Testis (tissue), 3 donors: ENCODE data around the gene RBM20. TPM values are rescaled to one million over a fixed set of nuclear protein-coding genes. Genes with fewer than 3 reads are reported as not detected.
A peak's percentile ranks its signal among the peaks of the same experiment; 100 is the strongest.
"Not testable (repeated sequence)": the region's sequence is repeated elsewhere in the genome, so short reads cannot be mapped to it uniquely, and the experiment has no call there.

Experiments
- DNase-seq: peaks from one replicate; pipeline ENCODE4 v3.0.0-alpha.2; 2019
- H3K27ac ChIP-seq, 2 donors: fragments of 200-600 bp; sonication (generic); one replicate each; pipeline ENCODE4 v1.5.1; 2019
- H3K27me3 ChIP-seq: fragments of 200-600 bp; sonication (generic); one replicate; pipeline ENCODE4 v1.5.1; 2019
- H3K36me3 ChIP-seq: fragments of 200-600 bp; sonication (generic); one replicate; pipeline ENCODE4 v1.5.1; 2017; ENCODE audit warnings: low read depth; ENCODE audit errors: missing control alignments
- H3K4me1 ChIP-seq: fragments of 200-600 bp; sonication (generic); one replicate; pipeline ENCODE4 v1.5.1; 2019
- H3K4me3 ChIP-seq, 2 donors: fragments of 200-600 bp; sonication (generic); one replicate each; pipeline ENCODE4 v1.5.1; 2017 to 2019
- H3K9me3 ChIP-seq: fragments of 200-600 bp; sonication (generic); one replicate; pipeline ENCODE4 v1.5.1; 2017
- CTCF ChIP-seq, 3 experiments: fragments of 450-650 bp in 2 of 3; fragments of 200-600 bp in 1 of 3; sonication (generic) in 1 of 3; IDR thresholded peaks; one replicate each; pipeline ENCODE4 v1.5.1; 2016 to 2019; ENCODE audit warnings: antibody characterized with exemption in 3 of 3, mild to moderate bottlenecking in 2 of 3, moderate library complexity in 1 of 3
- POLR2A ChIP-seq: fragments of 450-650 bp; IDR thresholded peaks from one replicate; pipeline ENCODE4 v1.6.1; 2017; ENCODE audit warnings: antibody characterized with exemption, mild to moderate bottlenecking, moderate library complexity
- WGBS, 2 donors: methylation state at CpG; one replicate each; pipeline ENCODE4 v1.1.5; 2018; 5-methylcytosine and 5-hydroxymethylcytosine counted together
- intact Hi-C: fragments of 100-400 bp; cut with DNase I; formaldehyde crosslinking; loops from one replicate; pipeline ENCODE4 v1.15.1; 2023; ENCODE audit warnings: low total_unique reads
- polyA plus RNA-seq: library from polyadenylated mRNA; stranded (reverse); fragments of 350-450 nt; fragmentation: Illumina TruSeq; extraction: RNeasy Lipid Tissue Mini Kit (QIAGEN cat#74804); gene quantifications from one replicate; pipeline ENCODE4 v1.2.3, GENCODE V29; 2014; ENCODE audit warnings: low read depth, low replicate concordance; ENCODE audit not compliant: insufficient read depth
- total RNA-seq, 2 donors: library from RNA; depleted of rRNA; stranded (reverse); fragments of >200 nt; gene quantifications; one replicate each; pipeline ENCODE4 v1.2.3, GENCODE V29; 2016

RBM20 gene
- total and polyA plus RNA-seq, 3 donors from 2014 or later = 1.7 to 5.3 (median 3.1) TPM

- no peak overlapping the region for H3K4me3 ChIP-seq
- H3K27ac ChIP-seq = no peak overlapping the region
- no peaks in the 10 kb centered on the region for H3K9me3 ChIP-seq
- H3K4me1 ChIP-seq = no peaks in the 10 kb centered on the region
- no peak for DNase-seq
- H3K27me3 ChIP-seq = no peaks in the 10 kb centered on the region
- intact Hi-C loops = no loop called here
- 88 to 89% methylated on average over 8 of the region's 8 CpGs for WGBS, 2 donors
- H3K36me3 ChIP-seq = no peaks in the 10 kb centered on the region
- TF ChIP-seq POLR2A = no peak
- TF ChIP-seq CTCF (IDR thresholded peaks at IDR 0.05) = no peak
Measured at GRCh38 chr10:110765513-110766319, 121.6 kb downstream of the RBM20 start.

DNA sequence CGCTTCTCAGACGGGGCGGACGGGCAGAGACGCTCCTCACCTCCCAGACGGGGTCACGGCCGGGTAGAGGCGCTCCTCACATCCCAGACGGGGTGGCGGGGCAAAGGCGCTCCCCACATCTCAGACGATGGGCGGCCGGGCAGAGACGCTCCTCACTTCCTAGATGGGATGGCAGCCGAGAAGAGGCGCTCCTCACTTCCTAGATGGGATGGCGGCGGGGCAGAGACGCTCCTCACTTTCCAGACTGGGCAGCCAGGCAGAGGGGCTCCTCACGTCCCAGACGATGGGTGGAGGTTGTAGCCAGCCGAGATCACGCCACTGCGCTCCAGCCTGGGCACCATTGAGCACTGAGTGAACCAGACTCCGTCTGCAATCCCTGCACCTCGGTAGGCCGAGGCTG is 123.5 kb downstream of the RBM20 start:
- H3K4me1 ChIP-seq, H3K9me3 ChIP-seq, intact Hi-C loops, H3K27me3 ChIP-seq, DNase-seq, H3K36me3 ChIP-seq, H3K27ac ChIP-seq: not testable (repeated sequence)
- peak overlapping the region in 1 of 2 donors; percentile 10 for H3K4me3 ChIP-seq
- 38 to 84% methylated on average over 6 to 26 of the region's 29 CpGs for WGBS, 2 donors

GRCh38 chr10:110770243-110770642 is 126.1 kb downstream of the RBM20 start:
- intact Hi-C loops = no loop called here
- TF ChIP-seq CTCF (IDR thresholded peaks at IDR 0.05) (no peak), POLR2A (no peak)

DNA sequence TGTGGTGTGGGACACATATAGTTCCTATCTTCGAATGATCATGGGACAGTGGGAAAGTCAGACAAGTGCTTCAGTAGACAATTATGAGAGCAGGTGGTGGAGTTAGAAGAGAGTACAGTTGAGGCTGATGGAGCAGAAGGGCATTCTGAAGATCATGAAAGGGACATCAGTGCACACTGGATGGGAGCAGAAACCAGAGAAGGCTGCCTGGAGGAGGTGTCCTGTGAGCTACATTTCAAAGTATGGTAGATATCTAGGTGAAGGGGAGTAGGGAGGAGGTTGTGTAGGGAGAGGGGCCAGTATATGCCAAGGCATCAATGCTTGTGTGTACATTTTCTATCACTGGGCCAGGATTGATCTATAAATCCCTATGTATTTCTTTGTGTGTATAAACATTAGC is 127.3 kb downstream of the RBM20 start:
- no peak overlapping the region for H3K4me3 ChIP-seq
- no peaks in the 10 kb centered on the region for H3K27me3 ChIP-seq
- H3K36me3 ChIP-seq = no peaks in the 10 kb centered on the region
- DNase-seq = no peak
- H3K9me3 ChIP-seq = no peaks in the 10 kb centered on the region
- no peak overlapping the region for H3K27ac ChIP-seq
- no peaks in the 10 kb centered on the region for H3K4me1 ChIP-seq
- TF ChIP-seq POLR2A (no peak), CTCF (IDR thresholded peaks at IDR 0.05) (no peak)
- WGBS, 2 donors = 100% methylated on average over 1 of the region's 1 CpG
- intact Hi-C loops = no loop called here

More at GRCh38 chr10:110770243-110770642, 126.1 kb downstream of the RBM20 start:
- H3K4me1 ChIP-seq = no peaks in the 10 kb centered on the region
- H3K4me3 ChIP-seq = no peak overlapping the region
- H3K27ac ChIP-seq = no peak overlapping the region
- WGBS, 2 donors = 92 to 96% methylated on average over 3 of the region's 3 CpGs
- no peaks in the 10 kb centered on the region for H3K9me3 ChIP-seq
- no peak for DNase-seq
- no peaks in the 10 kb centered on the region for H3K27me3 ChIP-seq
- H3K36me3 ChIP-seq = no peaks in the 10 kb centered on the region

GRCh38 chr10:110771991-110772390 is 127.9 kb downstream of the RBM20 start:
- no peak for TF ChIP-seq CTCF (IDR thresholded peaks at IDR 0.05)
- no peak for TF ChIP-seq POLR2A
- intact Hi-C loops = no loop called here
- no peaks in the 10 kb centered on the region for H3K4me1 ChIP-seq
- WGBS, 2 donors = 94 to 95% methylated on average over 4 of the region's 4 CpGs
- no peak overlapping the region for H3K4me3 ChIP-seq
- H3K27me3 ChIP-seq = no peaks in the 10 kb centered on the region
- H3K36me3 ChIP-seq = no peaks in the 10 kb centered on the region
- no peak for DNase-seq
- H3K27ac ChIP-seq = no peak overlapping the region
- no peaks in the 10 kb centered on the region for H3K9me3 ChIP-seq
